GM21381 (cell line): ENCODE results near the gene SPTA1.
"Not testable (repeated sequence)": the region's sequence is repeated elsewhere in the genome, so short reads cannot be mapped to it uniquely, and the experiment has no call there.

ENCODE experiments used
- ATAC-seq: cut with Tn5 transposase; IDR thresholded peaks from one replicate; pipeline ENCODE4 v1.9.1; 2021; ENCODE audit warnings: mild to moderate bottlenecking, moderate library complexity; ENCODE audit not compliant: unreplicated experiment

The SPTA1 gene

GRCh38 chr1:158686111-158687009, at the start of gene SPTA1:
Gene SPTA1, minus strand, starts transcription at chr1:158686715. Its CDS starts 198 bp downstream, at chr1:158686517.
- ATAC-seq, result no peak

- no peak for ATAC-seq
These were observed 49.3 kb upstream of the SPTA1 start for GRCh38 chr1:158735848-158736247.

GRCh38 chr1:158732524-158732923, 46.0 kb upstream of the SPTA1 start:
- ATAC-seq, result no peak

- no peak for ATAC-seq
These were observed 45.2 kb upstream of the SPTA1 start for GRCh38 chr1:158731707-158732106.

- no peak for ATAC-seq
These were observed 43.9 kb upstream of the SPTA1 start for GRCh38 chr1:158730453-158730852.

GRCh38 chr1:158728510-158729225, 42.2 kb upstream of the SPTA1 start:
- no peak for ATAC-seq

- ATAC-seq, result no peak
These were observed 37.9 kb upstream of the SPTA1 start for GRCh38 chr1:158724442-158724841.

- ATAC-seq, result no peak
These were observed 34.1 kb upstream of the SPTA1 start, which contains the start of gene OR6K3 for GRCh38 chr1:158720620-158721019. Gene OR6K3, minus strand, starts transcription at chr1:158720720. Its CDS starts 2,605 bp downstream, at chr1:158718115.

- no peak for ATAC-seq
These were observed 33.1 kb upstream of the SPTA1 start for GRCh38 chr1:158719664-158720063.

GRCh38 chr1:158717344-158717743, 30.8 kb upstream of the SPTA1 start:
- ATAC-seq, result no peak

- no peak for ATAC-seq
These were observed 29.8 kb upstream of the SPTA1 start for GRCh38 chr1:158716335-158716734.

- ATAC-seq, result no peak
These were observed 28.2 kb upstream of the SPTA1 start for GRCh38 chr1:158714754-158715153.

GRCh38 chr1:158711098-158711497, 24.6 kb upstream of the SPTA1 start:
- ATAC-seq, result no peak

- no peak for ATAC-seq
These were observed 19.6 kb upstream of the SPTA1 start for GRCh38 chr1:158706096-158706495.

- no peak for ATAC-seq
These were observed 14.0 kb upstream of the SPTA1 start, which contains the start of gene OR6K2 for GRCh38 chr1:158700552-158700951. Gene OR6K2, minus strand, starts transcription at chr1:158700652. Its CDS starts 0 bp downstream, at chr1:158700652.

- ATAC-seq, result no peak
These were observed 8.1 kb upstream of the SPTA1 start for GRCh38 chr1:158694596-158694995.

- ATAC-seq, result no peak
These were observed 5.8 kb upstream of the SPTA1 start for GRCh38 chr1:158692356-158692755.

GRCh38 chr1:158691907-158692306, 5.4 kb upstream of the SPTA1 start:
- ATAC-seq, result no peak

GRCh38 chr1:158691149-158691548, 4.6 kb upstream of the SPTA1 start:
- not testable (repeated sequence) for ATAC-seq

- ATAC-seq, result no peak
These were observed 3.4 kb upstream of the SPTA1 start for GRCh38 chr1:158689875-158690274.

- no peak for ATAC-seq
These were observed 2.6 kb upstream of the SPTA1 start for GRCh38 chr1:158689110-158689509.

GRCh38 chr1:158688343-158688742, 1.8 kb upstream of the SPTA1 start:
- not testable (repeated sequence) for ATAC-seq
